ENCODE measurements around the gene SH3BGR.

Gene SH3BGR

DNA sequence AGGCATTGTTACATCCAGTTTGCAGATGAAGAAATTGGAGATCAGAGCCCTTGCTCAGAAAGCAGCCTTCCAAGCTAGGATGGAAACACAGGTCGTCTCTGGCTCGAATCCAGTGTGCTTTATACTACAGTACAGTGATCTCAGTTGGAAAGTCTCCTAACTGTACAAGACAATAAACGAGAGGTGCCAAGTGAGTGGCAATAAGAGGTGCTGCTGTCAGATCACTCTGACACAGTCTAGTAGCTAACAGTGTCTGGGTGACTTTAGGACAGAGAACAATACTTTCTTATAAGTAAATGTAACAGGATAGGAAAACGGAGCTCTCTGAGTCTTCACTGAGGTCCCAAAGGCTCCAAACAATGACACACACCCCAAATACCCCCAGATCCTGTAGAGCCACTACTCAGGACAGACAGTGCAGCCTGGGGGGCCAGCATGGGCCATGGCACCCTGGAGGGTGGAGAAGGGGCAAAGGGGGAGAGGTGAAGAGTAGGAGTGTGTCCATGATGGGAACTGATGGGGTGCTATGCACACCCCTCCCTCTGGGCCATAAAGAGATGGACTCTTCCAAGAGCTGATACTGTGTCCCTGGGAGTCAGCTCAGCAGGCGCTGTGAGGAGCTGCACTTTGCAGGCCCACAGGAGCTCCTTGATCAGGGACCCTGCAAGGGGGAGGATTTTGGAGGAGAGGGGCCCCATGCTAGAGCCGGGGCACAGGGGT is 3.3 kb downstream of the SH3BGR start:
- no peak for DNase-seq (ENCODE audit: low read depth in 2 of 3, low spot score in 2 of 3)

DNA sequence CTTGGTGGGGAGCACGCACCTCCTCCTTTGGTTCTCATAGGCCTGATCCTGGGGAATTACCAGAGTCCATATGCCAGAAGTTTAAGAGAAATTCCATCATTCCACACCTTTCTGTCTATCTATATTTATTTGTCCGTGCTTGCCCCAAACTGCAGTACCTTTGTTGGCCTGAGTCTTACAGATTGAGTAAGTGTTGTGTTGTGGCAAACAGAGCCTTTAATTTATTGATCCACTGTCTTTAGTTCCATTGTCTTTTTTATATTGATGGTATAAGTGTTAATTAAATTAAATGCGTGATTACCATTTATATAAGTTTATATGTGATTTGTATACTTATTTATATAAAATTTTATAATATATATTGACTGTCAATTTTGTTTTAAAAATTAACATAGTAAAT is 4.9 kb downstream of the SH3BGR start:
- DNase-seq (ENCODE audit: low read depth in 2 of 3, low spot score in 2 of 3): no peak

DNA sequence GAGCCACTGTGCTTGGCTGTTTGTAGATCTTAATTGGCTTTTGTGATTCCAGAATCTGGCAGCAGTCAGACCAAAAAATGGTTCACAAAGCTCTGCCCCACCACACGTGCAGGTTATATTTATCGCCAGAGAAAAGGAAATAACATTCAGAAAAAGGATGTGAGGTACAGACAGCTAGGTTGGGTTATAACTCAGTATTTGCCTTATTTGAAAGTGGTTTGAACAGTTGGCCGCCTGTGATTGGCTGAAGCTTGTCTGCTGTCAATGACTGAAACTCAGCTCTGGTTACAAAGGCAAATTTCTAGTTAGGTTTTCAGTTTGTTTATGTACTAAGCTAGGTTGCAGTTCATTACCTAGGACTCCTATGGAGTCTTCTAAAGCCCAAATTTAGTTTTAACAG is 9.6 kb downstream of the SH3BGR start:
- no peak for DNase-seq (ENCODE audit: low read depth in 2 of 3, low spot score in 2 of 3)

DNA sequence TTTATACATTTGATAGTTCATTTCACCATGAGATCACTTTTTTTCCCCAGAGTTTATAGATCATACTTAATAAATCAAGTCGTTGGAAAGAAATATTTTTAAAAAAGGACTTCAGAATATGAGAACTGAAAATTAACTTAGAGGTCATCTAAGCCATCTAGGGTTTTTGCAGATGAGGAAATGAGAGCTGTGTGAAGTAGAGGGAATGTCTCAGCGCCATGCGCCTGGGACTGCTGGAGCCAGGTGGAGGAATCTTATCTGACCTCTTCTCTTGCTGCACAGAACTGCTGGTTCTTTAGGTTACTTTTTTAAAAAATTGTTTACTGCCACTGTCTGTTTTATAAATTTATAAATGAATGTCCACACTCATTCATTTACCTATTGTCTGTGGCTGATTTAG is 11.5 kb downstream of the SH3BGR start:
- DNase-seq (ENCODE audit: low read depth in 2 of 3, low spot score in 2 of 3): no peak

DNA sequence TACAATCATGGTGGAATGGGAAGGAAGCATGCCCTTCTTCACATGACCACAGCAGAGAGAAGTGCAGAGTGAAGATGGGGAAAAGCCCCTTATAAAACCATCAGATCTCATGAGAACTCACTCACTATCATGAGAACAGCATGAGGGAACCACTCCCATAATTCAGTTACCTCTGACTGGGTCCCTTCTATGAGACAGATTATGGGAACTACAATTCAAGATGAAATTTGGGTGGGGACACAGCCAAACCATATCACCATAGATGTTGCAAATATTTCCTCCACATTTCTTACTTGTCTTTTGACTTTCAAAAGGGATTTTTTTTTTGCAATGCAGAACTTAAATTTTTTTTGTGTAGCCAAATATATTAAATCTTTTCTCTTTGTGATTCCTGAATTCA is 14.8 kb downstream of the SH3BGR start:
- DNase-seq (ENCODE audit: low read depth in 2 of 3, low spot score in 2 of 3): no peak

DNA sequence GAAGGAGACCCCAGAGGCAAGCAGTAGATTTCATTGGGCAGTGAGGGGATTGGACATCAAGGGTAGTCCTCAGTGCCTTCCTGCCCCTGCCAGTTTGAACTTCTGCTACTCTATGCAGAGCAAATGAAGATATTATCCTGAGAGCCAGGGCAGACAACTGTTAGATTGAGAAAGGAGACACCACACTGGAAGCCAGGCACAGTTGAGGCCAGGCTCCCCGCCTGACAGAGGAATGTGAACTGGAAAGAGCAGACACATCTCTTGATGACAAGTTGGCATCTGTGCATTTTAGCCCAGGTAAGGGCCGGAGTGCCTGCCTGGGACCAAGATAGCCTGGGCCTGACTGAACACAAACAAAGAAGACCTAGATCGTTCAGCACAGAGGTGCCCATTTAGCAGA is 16.0 kb downstream of the SH3BGR start:
- no peak for DNase-seq (ENCODE audit: low read depth in 2 of 3, low spot score in 2 of 3)

DNA sequence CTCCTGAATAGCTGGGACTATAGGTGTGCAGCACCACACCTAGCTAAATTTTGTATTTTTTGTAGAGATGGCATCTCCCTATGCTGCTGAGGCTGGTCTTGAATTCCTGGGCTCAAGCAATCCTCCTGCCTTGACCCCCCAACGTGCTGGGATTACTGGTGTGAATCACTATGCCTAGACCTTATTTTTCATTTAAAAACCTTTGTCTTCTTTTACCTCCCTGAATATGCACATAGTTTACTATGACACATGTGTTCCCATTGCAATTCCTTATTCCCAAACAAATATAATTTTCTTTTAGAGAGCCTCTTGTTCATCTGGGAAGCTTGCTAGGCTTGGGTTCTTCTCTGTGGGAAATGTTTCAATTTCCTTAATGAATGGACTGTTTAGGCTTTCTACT is 16.8 kb downstream of the SH3BGR start:
- no peak for DNase-seq (ENCODE audit: low read depth in 2 of 3, low spot score in 2 of 3)

DNA sequence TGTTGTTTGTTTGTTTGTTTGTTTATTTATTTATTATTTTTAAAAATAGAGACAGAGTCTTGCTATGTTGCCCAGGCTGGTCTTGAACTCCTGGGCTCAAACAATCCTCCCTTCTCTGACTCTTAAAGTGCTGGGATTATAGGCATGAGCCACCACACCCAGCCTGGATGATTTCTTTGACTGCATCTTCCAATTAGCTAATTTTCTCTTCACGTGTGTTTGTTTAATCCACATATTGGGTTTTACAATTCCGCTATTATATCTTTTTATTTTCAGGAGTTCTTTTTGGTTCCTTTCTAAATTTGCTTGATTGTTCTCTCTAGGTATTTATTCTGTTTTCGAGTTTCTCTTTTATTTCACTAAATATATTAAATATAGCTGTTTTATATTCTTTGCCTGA is 19.8 kb downstream of the SH3BGR start:
- no peak for DNase-seq (ENCODE audit: low read depth in 2 of 3, low spot score in 2 of 3)

- no peak for DNase-seq (ENCODE audit: low read depth in 2 of 3, low spot score in 2 of 3)
Observed at GRCh38 chr21:39472786-39473185, 21.0 kb downstream of the SH3BGR start.

DNA sequence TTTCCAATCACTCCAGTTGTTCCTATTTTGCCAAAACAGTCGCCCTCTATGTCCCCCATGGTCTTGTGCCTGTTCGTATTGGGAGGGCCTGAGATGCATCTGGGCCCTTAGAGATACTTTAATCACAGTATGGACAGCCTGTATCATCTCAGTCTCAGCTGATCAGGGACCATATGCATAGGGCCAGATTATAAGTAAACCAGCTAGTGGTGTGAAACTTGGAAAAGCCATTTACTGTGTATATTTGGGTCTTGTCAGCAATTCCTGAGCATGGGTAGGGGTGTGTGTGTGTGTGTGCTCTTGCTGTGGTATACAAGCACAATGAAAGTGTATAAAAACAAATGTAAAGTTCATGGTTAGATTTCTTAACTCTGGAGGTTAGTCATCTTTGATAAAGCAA is 22.8 kb downstream of the SH3BGR start:
- DNase-seq (ENCODE audit: low read depth in 2 of 3, low spot score in 2 of 3): no peak

- DNase-seq (ENCODE audit: low read depth in 2 of 3, low spot score in 2 of 3): no peak
Observed at GRCh38 chr21:39479164-39479813, 27.5 kb downstream of the SH3BGR start.

DNA sequence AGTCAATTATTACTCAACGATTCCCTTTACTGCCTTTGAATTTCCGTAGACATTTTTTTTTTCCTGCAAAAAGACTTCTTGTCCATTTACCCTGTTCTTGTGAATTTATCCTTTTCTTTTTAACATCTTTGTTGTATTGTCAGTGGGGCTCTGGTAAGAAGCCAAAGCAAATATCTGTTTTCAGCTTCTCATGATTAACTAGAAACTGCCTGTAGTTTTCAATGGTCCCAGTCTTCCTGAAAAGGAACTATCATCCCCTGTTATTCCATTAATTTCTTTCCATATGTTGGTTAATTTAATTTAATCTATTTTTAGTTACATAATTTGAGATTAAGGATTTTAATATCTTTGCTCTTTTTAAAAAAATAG is 28.0 kb downstream of the SH3BGR start:
- DNase-seq (ENCODE audit: low read depth in 2 of 3, low spot score in 2 of 3): no peak

DNA sequence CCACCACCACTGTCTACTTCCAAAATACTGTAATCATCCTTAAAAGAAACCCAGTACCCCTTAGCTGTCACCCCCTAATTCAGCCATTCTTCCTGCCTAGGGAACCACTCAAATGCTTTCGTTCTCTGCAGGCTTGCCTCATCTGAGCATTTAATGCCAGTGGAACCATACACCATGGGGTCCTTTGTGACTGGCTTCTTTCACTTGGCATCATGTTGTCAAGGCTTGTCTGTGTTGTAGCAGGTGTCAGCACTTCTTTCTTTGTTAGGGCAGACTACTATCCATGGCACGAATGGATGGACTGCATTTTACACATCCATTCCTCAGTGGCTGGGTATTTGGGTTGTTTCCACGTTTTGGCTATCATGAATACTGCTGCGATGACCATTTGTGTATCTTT is 28.5 kb downstream of the SH3BGR start:
- DNase-seq (ENCODE audit: low read depth in 2 of 3, low spot score in 2 of 3): no peak

DNA sequence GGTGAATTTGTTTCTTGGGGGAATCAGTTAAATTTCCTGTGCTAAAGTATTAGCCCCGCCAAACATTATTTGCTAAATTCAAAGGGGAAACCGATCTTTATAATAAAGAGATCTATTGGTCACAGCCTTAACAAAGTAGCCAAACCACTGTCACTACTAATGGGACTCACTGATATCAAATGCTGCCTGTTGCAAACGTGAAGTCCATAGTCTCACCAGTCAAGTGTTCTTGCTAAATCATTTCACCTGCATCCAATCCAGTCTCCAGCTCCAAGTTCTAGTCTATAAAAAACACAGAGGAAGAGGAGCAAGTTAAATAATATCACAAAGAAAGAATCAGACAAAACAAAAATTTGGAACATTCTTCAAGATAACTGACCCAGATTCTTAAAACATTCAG is 30.1 kb downstream of the SH3BGR start:
- no peak for DNase-seq (ENCODE audit: low read depth in 2 of 3, low spot score in 2 of 3)

- DNase-seq (ENCODE audit: low read depth in 2 of 3, low spot score in 2 of 3): no peak
Observed at GRCh38 chr21:39483917-39484316, 32.1 kb downstream of the SH3BGR start.

- DNase-seq (ENCODE audit: low read depth in 2 of 3, low spot score in 2 of 3): no peak
Observed at GRCh38 chr21:39484711-39485276, 33.0 kb downstream of the SH3BGR start.

- DNase-seq (ENCODE audit: low read depth in 2 of 3, low spot score in 2 of 3): no peak
Observed at GRCh38 chr21:39489380-39489924, 37.7 kb downstream of the SH3BGR start.

- DNase-seq (ENCODE audit: low read depth in 2 of 3, low spot score in 2 of 3): no peak
Observed at GRCh38 chr21:39499156-39499555, 47.4 kb downstream of the SH3BGR start.

DNA sequence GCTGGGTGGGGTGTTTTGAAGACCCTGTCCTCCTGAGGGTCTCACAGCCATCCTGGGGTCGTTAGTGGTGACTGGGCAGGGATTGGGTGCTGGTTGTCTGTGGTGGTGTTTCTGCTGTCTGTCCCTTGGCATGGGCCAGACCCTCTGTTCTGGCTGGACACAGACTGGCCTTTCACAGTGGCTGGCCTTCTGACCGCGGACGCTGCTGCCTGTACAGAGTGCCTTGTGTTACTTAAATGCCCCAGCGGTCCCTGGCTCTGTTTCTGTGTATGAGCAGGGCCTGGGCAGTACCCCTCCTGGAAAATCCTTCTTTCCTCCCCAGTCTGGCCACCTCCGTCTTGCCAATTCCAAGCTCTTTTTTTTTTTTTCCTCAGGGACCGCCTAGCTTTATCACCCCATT is 50.9 kb downstream of the SH3BGR start:
- DNase-seq (ENCODE audit: low read depth in 2 of 3, low spot score in 2 of 3): no peak

DNA sequence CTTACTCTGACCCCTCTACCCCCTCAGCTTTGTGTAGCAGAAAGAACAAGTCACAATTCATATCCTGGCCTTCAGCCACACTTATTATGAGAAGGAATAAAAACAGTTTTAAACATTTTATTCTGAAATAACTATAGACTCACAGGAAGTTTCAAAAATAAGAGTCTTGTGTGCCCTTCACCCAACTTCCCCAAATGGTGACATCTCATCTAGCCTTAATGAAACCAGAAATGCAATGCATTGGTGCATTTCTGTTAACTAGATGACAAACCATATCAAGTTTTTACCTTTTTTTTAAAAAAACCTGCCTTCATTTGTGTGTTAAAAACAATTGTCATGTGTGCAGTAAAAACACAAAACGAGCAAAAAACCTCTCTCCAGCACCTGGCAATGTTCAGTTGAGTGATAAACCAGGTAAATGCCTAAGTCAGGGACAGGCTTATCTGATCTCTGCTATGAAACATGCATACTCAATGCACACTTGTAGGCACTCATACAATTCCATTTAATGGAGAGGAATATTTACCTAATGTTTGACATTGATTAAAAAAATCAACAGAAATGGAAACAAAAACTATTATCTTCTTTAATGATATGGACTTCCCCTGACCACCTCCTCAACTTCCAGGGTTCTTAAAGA is 51.5 kb downstream of the SH3BGR start:
- no peak for DNase-seq (ENCODE audit: low read depth in 2 of 3, low spot score in 2 of 3)

GRCh38 chr21:39504230-39504629 is 52.5 kb downstream of the SH3BGR start:
- DNase-seq (ENCODE audit: low read depth in 2 of 3, low spot score in 2 of 3): no peak

GRCh38 chr21:39510240-39510639 is 58.5 kb downstream of the SH3BGR start:
- no peak for DNase-seq (ENCODE audit: low read depth in 2 of 3, low spot score in 2 of 3)

Data from activated CD8-positive, alpha-beta memory T cell treated with anti-CD3 and anti-CD28 coated beads for 48 hours (primary cell).